H9 (cell line): ENCODE results near the gene DRICH1. TPM values are rescaled to one million over a fixed set of nuclear protein-coding genes. Genes with fewer than 3 reads are reported as not detected.

ENCODE experiments used
- DNase-seq: peaks from one replicate; pipeline ENCODE4 v3.0.0-alpha.2; 2017
- H2AFZ ChIP-seq: one replicate; pipeline ENCODE4 v1.6.1; 2013; ENCODE audit warnings: mild to moderate bottlenecking, low read length, control low read depth, moderate library complexity
- H2AK5ac ChIP-seq: 2 replicates; pipeline ENCODE4 v1.6.1; 2013; ENCODE audit warnings: low read length, control low read depth, mixed read lengths; ENCODE audit not compliant: insufficient read length
- H2BK120ac ChIP-seq: one replicate; pipeline ENCODE4 v1.6.1; 2013; ENCODE audit warnings: low read depth, mild to moderate bottlenecking, low read length, control low read depth, inconsistent platforms; ENCODE audit not compliant: poor library complexity, severe bottlenecking
- H2BK12ac ChIP-seq: 2 replicates; pipeline ENCODE4 v1.6.1; 2013; ENCODE audit warnings: low read length, control low read depth, mixed read lengths, low read depth; ENCODE audit not compliant: insufficient read length
- H2BK15ac ChIP-seq: 2 replicates; pipeline ENCODE4 v1.6.1; 2013; ENCODE audit warnings: low read depth, low read length, control low read depth
- H2BK20ac ChIP-seq: one replicate; pipeline ENCODE4 v1.6.1; 2013; ENCODE audit warnings: low read depth, mild to moderate bottlenecking, low read length, control low read depth, inconsistent platforms; ENCODE audit not compliant: poor library complexity, severe bottlenecking
- H2BK5ac ChIP-seq: 2 replicates; pipeline ENCODE4 v1.6.1; 2013; ENCODE audit warnings: low read length, control low read depth, mixed read lengths; ENCODE audit not compliant: insufficient read length
- H3K14ac ChIP-seq: 2 replicates; pipeline ENCODE4 v1.6.1; 2013; ENCODE audit warnings: low read length, control low read depth; ENCODE audit not compliant: insufficient read depth
- H3K18ac ChIP-seq: 2 replicates; pipeline ENCODE4 v1.6.1; 2013; ENCODE audit warnings: low read depth, mild to moderate bottlenecking, mixed read lengths, low read length, control low read depth; ENCODE audit not compliant: insufficient read length
- H3K23ac ChIP-seq: 2 replicates; pipeline ENCODE4 v1.6.1; 2013; ENCODE audit warnings: low read length, control low read depth, mixed read lengths, low read depth; ENCODE audit not compliant: insufficient read length
- H3K23me2 ChIP-seq: 2 replicates; pipeline ENCODE4 v1.6.1; 2013; ENCODE audit warnings: low read depth, mild to moderate bottlenecking, mixed read lengths, low read length, control low read depth; ENCODE audit not compliant: insufficient read length, poor library complexity, severe bottlenecking
- H3K27ac ChIP-seq: 2 replicates; pipeline ENCODE4 v1.5.1; 2013; ENCODE audit warnings: low read length, control low read depth, mixed read lengths, low read depth; ENCODE audit not compliant: insufficient read length
- H3K27me3 ChIP-seq: 2 replicates; pipeline ENCODE4 v1.6.1; 2013; ENCODE audit warnings: low read length, control low read depth, inconsistent platforms; ENCODE audit not compliant: insufficient read depth
- H3K4ac ChIP-seq: 2 replicates; pipeline ENCODE4 v1.6.1; 2013; ENCODE audit warnings: low read depth, mild to moderate bottlenecking, control low read depth, inconsistent platforms, low read length, moderate library complexity
- H3K4me1 ChIP-seq: 2 replicates; pipeline ENCODE4 v1.6.1; 2013; ENCODE audit warnings: low read length, control low read depth, inconsistent platforms; ENCODE audit not compliant: insufficient read depth
- H3K4me2 ChIP-seq: 2 replicates; pipeline ENCODE4 v1.6.1; 2013; ENCODE audit warnings: low read length, control low read depth, mixed read lengths; ENCODE audit not compliant: insufficient read length, insufficient read depth
- H3K56ac ChIP-seq: 2 replicates; pipeline ENCODE4 v1.6.1; 2013; ENCODE audit warnings: low read depth, mild to moderate bottlenecking, mixed read lengths, low read length, control low read depth; ENCODE audit not compliant: insufficient read length
- H3K79me1 ChIP-seq: 2 replicates; pipeline ENCODE4 v1.6.1; 2013; ENCODE audit warnings: low read depth, mild to moderate bottlenecking, moderate library complexity, low read length, control low read depth, inconsistent platforms; ENCODE audit not compliant: insufficient read depth, poor library complexity, severe bottlenecking
- H3K79me2 ChIP-seq: 2 replicates; pipeline ENCODE4 v1.6.1; 2013; ENCODE audit warnings: low read length, control low read depth, inconsistent platforms; ENCODE audit not compliant: insufficient read depth
- H3K9ac ChIP-seq: 2 replicates; pipeline ENCODE4 v1.6.1; 2013; ENCODE audit warnings: low read length, control low read depth, mixed read lengths; ENCODE audit not compliant: insufficient read length; ENCODE audit errors: extremely low read depth
- H3K9me3 ChIP-seq: one replicate; pipeline ENCODE4 v1.6.1; 2013; ENCODE audit warnings: low read depth, low read length, inconsistent platforms; ENCODE audit not compliant: control insufficient read depth
- H3T11ph ChIP-seq: one replicate; pipeline ENCODE4 v1.6.1; 2013; ENCODE audit warnings: mild to moderate bottlenecking, low read length, control low read depth, inconsistent platforms
- H4K20me1 ChIP-seq: one replicate; pipeline ENCODE4 v1.6.1; 2013; ENCODE audit not compliant: control insufficient read depth, insufficient read length, insufficient read depth
- H4K5ac ChIP-seq: 2 replicates; pipeline ENCODE4 v1.6.1; 2013; ENCODE audit warnings: low read depth, mild to moderate bottlenecking, mixed read lengths, low read length, control low read depth; ENCODE audit not compliant: insufficient read length
- H4K8ac ChIP-seq: replicated peaks from 2 replicates; pipeline ENCODE4 v1.6.1; 2013; ENCODE audit warnings: low read length, control low read depth, mixed read lengths, low read depth; ENCODE audit not compliant: insufficient read length
- H4K91ac ChIP-seq: 2 replicates; pipeline ENCODE4 v1.6.1; 2013; ENCODE audit warnings: low read depth, mild to moderate bottlenecking, moderate library complexity, mixed read lengths, low read length, control low read depth; ENCODE audit not compliant: insufficient read length
- H3K27ac Mint-ChIP-seq, 3 experiments: 2 replicates in 2 of 3; 3 replicates in 1 of 3; pipeline ENCODE4 v1.8.0; 2020 to 2021; ENCODE audit warnings: mixed read lengths in 3 of 3, mild to moderate bottlenecking in 1 of 3, moderate library complexity in 1 of 3
- H3K27me3 Mint-ChIP-seq: 2 replicates; pipeline ENCODE4 v1.8.0; 2021; ENCODE audit warnings: low read depth, mild to moderate bottlenecking, moderate library complexity, mixed read lengths
- H3K36me3 Mint-ChIP-seq, 3 experiments: 2 replicates in 2 of 3; 3 replicates in 1 of 3; pipeline ENCODE4 v1.8.0; 2020 to 2021; ENCODE audit warnings: low read depth in 3 of 3, mixed read lengths in 3 of 3; ENCODE audit not compliant: insufficient read depth in 1 of 3
- H3K4me1 Mint-ChIP-seq, 2 experiments: 2 replicates each; pipeline ENCODE4 v1.8.0; 2020; ENCODE audit warnings: mixed read lengths in 2 of 2
- H3K4me3 Mint-ChIP-seq, 2 experiments: 2 replicates in 1 of 2; 3 replicates in 1 of 2; pipeline ENCODE4 v1.8.0; 2020 to 2021; ENCODE audit warnings: mild to moderate bottlenecking in 2 of 2, mixed read lengths in 2 of 2, moderate library complexity in 1 of 2
- H3K9me3 Mint-ChIP-seq, 2 experiments: 2 replicates in 1 of 2; 3 replicates in 1 of 2; pipeline ENCODE4 v1.8.0; 2020; ENCODE audit warnings: mild to moderate bottlenecking in 2 of 2, mixed read lengths in 2 of 2, moderate library complexity in 1 of 2
- WGBS: extraction: QIAGEN DNeasy Blood & Tissue Kit; methylation state at CpG from one replicate; pipeline ENCODE4 v1.1.7; 2013; ENCODE audit warnings: missing lambda C conversion rate, low lambda C conversion rate, mixed read lengths; ENCODE audit not compliant: insufficient read length; ENCODE audit errors: extremely low coverage; 5-methylcytosine and 5-hydroxymethylcytosine counted together
- total RNA-seq: library from RNA; stranded (reverse); gene quantifications from 2 replicates; pipeline ENCODE4 v1.2.1, GENCODE V29; 2021
- TF ChIP-seq, protein P1 (sequence below): fragments of 200-600 bp; sonication (generic); conservative IDR thresholded peaks from 3 replicates; pipeline ENCODE4 v1.8.0; 2021; ENCODE audit warnings: antibody characterized with exemption, mild to moderate bottlenecking

Gene DRICH1
- total RNA-seq, 1 experiment from 2014 or later = not detected

DNA sequence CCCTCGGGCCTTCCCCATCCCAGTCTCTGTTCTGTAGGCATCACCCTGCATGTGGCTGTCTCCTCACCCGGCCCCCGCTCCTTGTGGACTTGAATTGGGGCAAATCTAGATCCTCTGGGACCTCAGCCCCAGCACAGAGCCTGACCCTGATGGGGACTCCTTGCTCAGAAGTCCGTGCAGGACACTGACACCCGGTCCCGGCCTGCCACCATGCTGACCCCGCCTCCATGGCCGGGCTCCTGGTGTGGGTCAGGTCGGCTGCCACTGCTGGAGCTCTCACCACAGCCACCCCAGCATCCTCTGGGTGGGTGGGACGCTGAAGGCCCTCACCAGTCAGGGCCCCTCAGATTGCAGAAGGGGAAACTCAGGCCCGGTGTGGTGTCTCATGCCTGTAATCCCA is 53.8 kb downstream of the DRICH1 start:
- H3K27me3 Mint-ChIP-seq = peaks cover 48% of the 10 kb centered on the region
- H3K4me2 ChIP-seq = no peak overlapping the region
- H3K4me1 Mint-ChIP-seq = peaks cover 0 to 2% of the 10 kb centered on the region in 2 experiments; a peak in 1 of 4 replicates

More for the DNA sequence above, 53.8 kb downstream of the DRICH1 start:
- no peaks in the 10 kb centered on the region for H3K79me1 ChIP-seq
- no peak overlapping the region for H3K27ac ChIP-seq
- no peak overlapping the region for H4K91ac ChIP-seq
- WGBS = no CpG with 5 or more reads among the region's 11 CpGs
- no peak overlapping the region for H3K14ac ChIP-seq
- H3K27me3 ChIP-seq = no peaks in the 10 kb centered on the region
- no peaks in the 10 kb centered on the region for H3K4me1 ChIP-seq
- DNase-seq = no peak
- no peak overlapping the region for H2BK20ac ChIP-seq
- no peak overlapping the region for H4K5ac ChIP-seq
- no peaks in the 10 kb centered on the region for H3K9me3 ChIP-seq
- H3K27ac Mint-ChIP-seq = no peak overlapping the region
- H3K18ac ChIP-seq = no peak overlapping the region
- H3K79me2 ChIP-seq = no peaks in the 10 kb centered on the region
- H3K4ac ChIP-seq = no peak overlapping the region
- no peak overlapping the region for H4K8ac ChIP-seq
- H2BK120ac ChIP-seq = no peak overlapping the region
- no peaks in the 10 kb centered on the region for H3K36me3 Mint-ChIP-seq
- H3K9me3 Mint-ChIP-seq = no peaks in the 10 kb centered on the region
- TF ChIP-seq, protein P1, sequence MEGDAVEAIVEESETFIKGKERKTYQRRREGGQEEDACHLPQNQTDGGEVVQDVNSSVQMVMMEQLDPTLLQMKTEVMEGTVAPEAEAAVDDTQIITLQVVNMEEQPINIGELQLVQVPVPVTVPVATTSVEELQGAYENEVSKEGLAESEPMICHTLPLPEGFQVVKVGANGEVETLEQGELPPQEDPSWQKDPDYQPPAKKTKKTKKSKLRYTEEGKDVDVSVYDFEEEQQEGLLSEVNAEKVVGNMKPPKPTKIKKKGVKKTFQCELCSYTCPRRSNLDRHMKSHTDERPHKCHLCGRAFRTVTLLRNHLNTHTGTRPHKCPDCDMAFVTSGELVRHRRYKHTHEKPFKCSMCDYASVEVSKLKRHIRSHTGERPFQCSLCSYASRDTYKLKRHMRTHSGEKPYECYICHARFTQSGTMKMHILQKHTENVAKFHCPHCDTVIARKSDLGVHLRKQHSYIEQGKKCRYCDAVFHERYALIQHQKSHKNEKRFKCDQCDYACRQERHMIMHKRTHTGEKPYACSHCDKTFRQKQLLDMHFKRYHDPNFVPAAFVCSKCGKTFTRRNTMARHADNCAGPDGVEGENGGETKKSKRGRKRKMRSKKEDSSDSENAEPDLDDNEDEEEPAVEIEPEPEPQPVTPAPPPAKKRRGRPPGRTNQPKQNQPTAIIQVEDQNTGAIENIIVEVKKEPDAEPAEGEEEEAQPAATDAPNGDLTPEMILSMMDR = no peak
- no peak overlapping the region for H3K9ac ChIP-seq
- no peak overlapping the region for H3T11ph ChIP-seq
- no peaks in the 10 kb centered on the region for H3K23me2 ChIP-seq
- no peak overlapping the region for H2AFZ ChIP-seq
- no peak overlapping the region for H2BK12ac ChIP-seq
- H3K4me3 Mint-ChIP-seq = no peak overlapping the region
- H2BK5ac ChIP-seq = no peak overlapping the region
- H2AK5ac ChIP-seq = no peak overlapping the region
- H2BK15ac ChIP-seq = no peak overlapping the region
- H3K23ac ChIP-seq = no peak overlapping the region
- no peaks in the 10 kb centered on the region for H4K20me1 ChIP-seq
- H3K56ac ChIP-seq = no peak overlapping the region
